Measurements from ENCODE around the gene SMYD1.

GRCh38 chr2:88092773-88093172 lies 25.1 kb downstream of the SMYD1 start:
- TF ChIP-seq SNAI2 (CRISPR knock-in tag; IDR thresholded peaks at IDR 0.05): no peak
- no peak for TF ChIP-seq TCF4 (CRISPR knock-in tag; IDR thresholded peaks at IDR 0.05; ENCODE audit: borderline replicate concordance)
- no peak for TF ChIP-seq ISL1 (CRISPR knock-in tag; IDR thresholded peaks at IDR 0.05)
- no peak for TF ChIP-seq ZFP3 (CRISPR knock-in tag; IDR thresholded peaks at IDR 0.05)
- TF ChIP-seq PATZ1 (CRISPR knock-in tag; IDR thresholded peaks at IDR 0.05; ENCODE audit: borderline replicate concordance): no peak
- no peak for TF ChIP-seq ZNF8 (CRISPR knock-in tag; IDR thresholded peaks at IDR 0.05)
- no peak for TF ChIP-seq RARB (CRISPR knock-in tag; IDR thresholded peaks at IDR 0.05)
- no peak for TF ChIP-seq ZNF70 (CRISPR knock-in tag; IDR thresholded peaks at IDR 0.05)
- no peak for TF ChIP-seq CREB5 (CRISPR knock-in tag; IDR thresholded peaks at IDR 0.05; ENCODE audit: low read depth)
- no peak for TF ChIP-seq CSRNP3 (CRISPR knock-in tag; IDR thresholded peaks at IDR 0.05)
- TF ChIP-seq ARNTL (CRISPR knock-in tag; IDR thresholded peaks at IDR 0.05; ENCODE audit: borderline replicate concordance, low read depth): no peak
- TF ChIP-seq ESRRG (CRISPR knock-in tag; IDR thresholded peaks at IDR 0.05): no peak
- TF ChIP-seq ZNF565 (CRISPR knock-in tag; conservative IDR thresholded peaks at IDR 0.05; ENCODE audit: low read depth): no peak
- no peak for TF ChIP-seq TOX (CRISPR knock-in tag; IDR thresholded peaks at IDR 0.05; ENCODE audit: borderline replicate concordance)

Measured in SK-N-SH treated with all-trans-retinoic acid at 6 μM for 48 hours (cell line).